K562 (cell line): ENCODE measurements around the gene GMDS. TPM values are rescaled to one million over a fixed set of nuclear protein-coding genes. Genes with fewer than 3 reads are reported as not detected.

Experiments used
- ATAC-seq: fragments of 200-7000 bp; cut with Tn5 transposase; 3 replicates; pipeline ENCODE4 v1.9.1; 2020; ENCODE audit warnings: moderate library complexity
- BruUV-seq: library from RNA; stranded (reverse); fragments of 400-500 nt; replicated peaks from 2 replicates; lab custom pipeline; 2021; lab: Mats Ljungman, UMichigan
- CTCF ChIA-PET: fragments of 300-600 bp; formaldehyde crosslinking; extraction: SDS; loops from one replicate; lab custom pipeline; 2021; ENCODE audit warnings: low intra/inter-chr PET ratio; lab: Yijun Ruan, JAX
- POLR2A ChIA-PET: fragments of 300-600, 350-650 bp; sonication (Branson Sonifier 250); formaldehyde crosslinking; extraction: SDS; loops from one replicate; lab custom pipeline; 2021; ENCODE audit warnings: antibody characterized with exemption, inconsistent platforms; lab: Yijun Ruan, JAX
- DNase-seq, 4 experiments: peaks; one replicate each; pipeline versions ENCODE4 v3.0.0 to v3.0.0-alpha.2; 2011 to 2018; ENCODE audit warnings: low spot score in 3 of 4, mixed read lengths in 3 of 4; ENCODE audit errors: extremely low read depth in 1 of 4
- FAIRE-seq: peaks from 2 replicates; lab custom pipeline; 2011; peaks lifted over from hg19 to GRCh38; lab: Jason Lieb, UNC
- H2AFZ ChIP-seq: 2 replicates; pipeline ENCODE4 v1.6.0; 2011; ENCODE audit warnings: low read depth, low read length, control low read depth, inconsistent platforms
- H3K27ac ChIP-seq: fragments of 200-600 bp; 3 replicates; pipeline ENCODE4 v1.8.0; 2011; ENCODE audit warnings: low read depth, mild to moderate bottlenecking, control low read depth, inconsistent platforms, low read length, moderate library complexity, mixed read lengths; ENCODE audit errors: extremely low read depth
- H3K27me3 ChIP-seq, 2 experiments: fragments of 300-600 bp in 1 of 2; 2 replicates in 1 of 2; 3 replicates in 1 of 2; pipeline versions ENCODE4 v1.6.0 to v1.8.0; 2011; ENCODE audit warnings: inconsistent platforms in 2 of 2, low read length in 2 of 2, mild to moderate bottlenecking in 1 of 2, mixed read lengths in 1 of 2, moderate library complexity in 1 of 2; ENCODE audit not compliant: control insufficient read depth in 2 of 2, insufficient read depth in 2 of 2
- H3K36me3 ChIP-seq: fragments of 300-600 bp; 3 replicates; pipeline ENCODE4 v1.8.0; 2011; ENCODE audit warnings: mild to moderate bottlenecking, low read length, inconsistent platforms; ENCODE audit not compliant: control insufficient read depth, insufficient read depth
- H3K4me1 ChIP-seq, 2 experiments: fragments of 200-600 bp in 1 of 2; replicated peaks in 1 of 2; 2 replicates in 1 of 2; 3 replicates in 1 of 2; pipeline versions ENCODE4 v1.5.1 to v1.8.0; 2011; ENCODE audit warnings: inconsistent platforms in 2 of 2, low read length in 2 of 2, mild to moderate bottlenecking in 1 of 2, mixed read lengths in 1 of 2, moderate library complexity in 1 of 2; ENCODE audit not compliant: control insufficient read depth in 2 of 2, insufficient read depth in 2 of 2
- H3K4me2 ChIP-seq: 2 replicates; pipeline ENCODE4 v1.6.1; 2011; ENCODE audit warnings: low read length, control low read depth, inconsistent platforms, mixed read lengths; ENCODE audit not compliant: insufficient read depth
- H3K4me3 ChIP-seq: fragments of 200-600 bp; sonication (generic), shearing (Covaris generic); 2 replicates; pipeline ENCODE4 v1.5.1; 2016; ENCODE audit warnings: control low read depth, inconsistent platforms
- H3K79me2 ChIP-seq: fragments of 200-600 bp; 3 replicates; pipeline ENCODE4 v1.8.0; 2011; ENCODE audit warnings: low read length, inconsistent platforms; ENCODE audit not compliant: control insufficient read depth, insufficient read depth
- H3K9ac ChIP-seq, 2 experiments: 2 replicates each; pipeline versions ENCODE4 v1.6.0 to v1.6.1; 2011; ENCODE audit warnings: low read depth in 2 of 2, low read length in 2 of 2, control low read depth in 1 of 2, inconsistent platforms in 1 of 2, mild to moderate bottlenecking in 1 of 2, mixed read lengths in 1 of 2; ENCODE audit not compliant: insufficient read depth in 1 of 2
- H3K9me1 ChIP-seq: one replicate; pipeline ENCODE4 v1.6.0; 2011; ENCODE audit warnings: inconsistent platforms, mild to moderate bottlenecking, low read length, moderate library complexity; ENCODE audit not compliant: control insufficient read depth, insufficient read depth
- H3K9me3 ChIP-seq: replicated peaks from 2 replicates; pipeline ENCODE4 v1.5.1; 2011; ENCODE audit warnings: low read depth, low read length, inconsistent platforms; ENCODE audit not compliant: control insufficient read depth, insufficient read depth
- H4K20me1 ChIP-seq: replicated peaks from 2 replicates; pipeline ENCODE4 v1.6.1; 2011; ENCODE audit warnings: low read length, inconsistent platforms, mixed read lengths; ENCODE audit not compliant: control insufficient read depth, insufficient read depth
- ARID3B ChIP-seq: fragments of 250-450 bp; sonication (Bioruptor Pico); IDR thresholded peaks from 2 replicates; pipeline ENCODE4 v1.4.0; 2020; ENCODE audit warnings: borderline replicate concordance
- BCLAF1 ChIP-seq, 2 experiments: fragments of 450-650 bp in 1 of 2; IDR thresholded peaks; 2 replicates each; pipeline ENCODE4 v1.6.1; 2011 to 2017; ENCODE audit warnings: low read depth in 2 of 2, antibody characterized with exemption in 1 of 2, borderline replicate concordance in 1 of 2, low read length in 1 of 2, mild to moderate bottlenecking in 1 of 2, mixed read lengths in 1 of 2; ENCODE audit not compliant: control insufficient read depth in 1 of 2
- ESRRB ChIP-seq: fragments of 250-450 bp; sonication (Bioruptor Pico); IDR thresholded peaks from 2 replicates; pipeline ENCODE4 v1.5.0; 2020; ENCODE audit warnings: mild to moderate bottlenecking, moderate library complexity, borderline replicate concordance
- MCM5 ChIP-seq: fragments of 450-650 bp; IDR thresholded peaks from 2 replicates; pipeline ENCODE4 v1.6.1; 2016; ENCODE audit warnings: low read depth
- NKRF ChIP-seq: fragments of 450-650 bp; IDR thresholded peaks from 2 replicates; pipeline ENCODE4 v1.6.1; 2016; ENCODE audit warnings: borderline replicate concordance
- PHF20 ChIP-seq: fragments of 450-650 bp; IDR thresholded peaks from 2 replicates; pipeline ENCODE4 v1.6.1; 2018; ENCODE audit not compliant: partially characterized antibody
- SMAD2 ChIP-seq: fragments of 150-350 bp; IDR thresholded peaks from 2 replicates; pipeline ENCODE4 v1.6.1; 2014; ENCODE audit warnings: low read depth, mild to moderate bottlenecking, low read length
- STAG1 ChIP-seq: sonication (generic); formaldehyde crosslinking; IDR thresholded peaks from 2 replicates; pipeline ENCODE4 v1.5.0; 2020; ENCODE audit warnings: missing genetic modification reagents, borderline replicate concordance
- TAF15 ChIP-seq: fragments of 200-400 bp; formaldehyde crosslinking; IDR thresholded peaks from 2 replicates; pipeline ENCODE4 v1.6.1; 2017; ENCODE audit warnings: mild to moderate bottlenecking, low read depth, low read length, moderate library complexity
- TEAD2 ChIP-seq: fragments of 450-650 bp; IDR thresholded peaks from 2 replicates; pipeline ENCODE4 v1.6.1; 2016; ENCODE audit warnings: missing genetic modification characterization, control low read depth, missing compliant biosample characterization
- TRIM28 ChIP-seq: fragments of 450-650 bp; IDR thresholded peaks from 2 replicates; pipeline ENCODE4 v1.6.1; 2017
- WGBS: fragments of 100-300 bp; shearing (Covaris generic); methylation state at CpG from one replicate; pipeline ENCODE4 v1.1.6; 2016; ENCODE audit warnings: low coverage, mixed read lengths; ENCODE audit not compliant: insufficient coverage; ENCODE audit errors: missing lambda C conversion rate; 5-methylcytosine and 5-hydroxymethylcytosine counted together
- in situ Hi-C: fragments of 300-500 bp; cut with MboI; formaldehyde crosslinking; loops from 4 replicates; pipeline ENCODE4 v1.15.0; 2018; ENCODE audit warnings: inconsistent platforms, mixed read lengths
- intact Hi-C: fragments of 100-400 bp; cut with micrococcal nuclease; formaldehyde crosslinking; loops from 2 replicates; pipeline ENCODE4 v1.14.2; 2022
- polyA plus RNA-seq, 8 experiments: library from polyadenylated mRNA; depleted of rRNA in 4 of 8; stranded (reverse) in 5 of 8; unstranded in 3 of 8; fragments of >200 nt; fragmentation: Nextera tagmentation in 2 of 8; fragmentation: Illumina TruSeq in 1 of 8; extraction: Ambion mirVana in 2 of 8; extraction: Trizol in 1 of 8; gene quantifications; 2 replicates each; pipeline versions ENCODE4 v1.2.1 to v1.2.3, GENCODE V29; 2011 to 2014; ENCODE audit warnings: inconsistent platforms in 1 of 8, missing spikeins in 1 of 8
- total RNA-seq, 7 experiments: library from RNA; depleted of rRNA in 6 of 7; stranded (reverse); fragments of >200 nt in 6 of 7; fragmentation: Illumina TruSeq in 2 of 7; extraction: Trizol in 2 of 7; gene quantifications; 2 replicates each; pipeline versions ENCODE4 v1.2.1 to v1.2.3, GENCODE V29; 2011 to 2021; ENCODE audit warnings: low replicate concordance in 1 of 7

GMDS gene
- total and polyA plus RNA-seq, 9 of the 15 experiments (the other 6 are each of a cell fraction or from before 2014, with no cell fraction given), result 0.48 to 31.8 (median 13.4) TPM

GRCh38 chr6:1871724-1872315 lies 373.6 kb downstream of the GMDS start:
- no peak overlapping the region for H3K27ac ChIP-seq
- POLR2A ChIA-PET, result interaction anchor here (1.2 to 2.8 kb wide), 2 partner anchors 8 to 9 kb away, joined by 5 to 9 read pairs; no protein-coding TSS in a partner anchor
- no peaks in the 10 kb centered on the region for H3K79me2 ChIP-seq
- H2AFZ ChIP-seq, result no peak overlapping the region
- DNase-seq (no peak), FAIRE-seq (no peak), ATAC-seq (no peak)
- CTCF ChIA-PET, result no interaction called here
- no TSS peak for BruUV-seq
- H3K36me3 ChIP-seq, result no peaks in the 10 kb centered on the region
- no peaks in the 10 kb centered on the region for H3K4me1 ChIP-seq
- no peaks in the 10 kb centered on the region; the same call in none of the 2 replicates for H4K20me1 ChIP-seq
- in situ Hi-C loops, result no loop called here
- H3K4me2 ChIP-seq, result no peak overlapping the region
- H3K9me3 ChIP-seq, result no peaks in the 10 kb centered on the region
- intact Hi-C loops, result no loop called here
- H3K27me3 ChIP-seq, result peaks cover 18 to 29% of the 10 kb centered on the region in 2 experiments
- no peak overlapping the region for H3K4me3 ChIP-seq
- no peaks in the 10 kb centered on the region for H3K9me1 ChIP-seq
- WGBS, result under 1% methylated on average over 8 of the region's 8 CpGs
- no peak overlapping the region for H3K9ac ChIP-seq
- TF ChIP-seq STAG1 (CRISPR knock-in tag) (no peak), ARID3B (CRISPR knock-in tag) (no peak), MCM5 (no peak), TAF15 (no peak), SMAD2 (no peak), TEAD2 (tag) (no peak), BCLAF1 (IDR thresholded peaks at IDR 0.05; ENCODE audit: borderline replicate concordance in 1 of 2, control insufficient read depth in 1 of 2, low read depth in 2 of 2, low read length in 1 of 2) (no peak), TRIM28 (no peak), ESRRB (CRISPR knock-in tag) (no peak), PHF20 (no peak), NKRF (no peak)
